HG02938 (cell line): ENCODE results near the gene SLC25A1.
"Not testable (repeated sequence)": the region's sequence is repeated elsewhere in the genome, so short reads cannot be mapped to it uniquely, and the experiment has no call there.

ENCODE experiments used
- ATAC-seq: cut with Tn5 transposase; IDR thresholded peaks from one replicate; pipeline ENCODE4 v1.9.1; 2021; ENCODE audit warnings: mild to moderate bottlenecking, moderate library complexity; ENCODE audit not compliant: unreplicated experiment

Gene SLC25A1

GRCh38 chr22:19168088-19168890, 10.2 kb downstream of the SLC25A1 start:
- ATAC-seq = no peak

- ATAC-seq = no peak
Observed at GRCh38 chr22:19167106-19167869, 11.2 kb downstream of the SLC25A1 start.

- no peak for ATAC-seq
Observed at GRCh38 chr22:19166421-19166820, 12.1 kb downstream of the SLC25A1 start.

DNA sequence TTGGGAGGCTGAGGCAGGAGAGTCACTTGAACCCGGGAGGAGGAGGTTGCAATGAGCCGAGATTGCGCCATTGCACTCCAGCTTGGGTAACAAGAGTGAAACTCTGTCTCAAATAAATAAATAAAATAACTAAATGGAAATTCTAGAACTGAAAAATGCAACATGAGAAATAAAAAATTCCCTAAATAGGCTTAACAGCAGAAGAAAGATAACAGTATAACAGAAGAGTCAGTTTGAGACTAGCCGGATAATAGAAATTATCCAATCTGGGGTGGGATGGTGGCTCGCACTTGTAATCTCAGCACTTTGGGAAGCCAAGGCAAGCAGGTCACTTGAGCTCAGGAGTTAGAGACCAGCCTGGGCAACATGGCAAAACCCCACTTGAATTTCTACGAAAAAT, 14.1 kb downstream of the SLC25A1 start:
- no peak for ATAC-seq

DNA sequence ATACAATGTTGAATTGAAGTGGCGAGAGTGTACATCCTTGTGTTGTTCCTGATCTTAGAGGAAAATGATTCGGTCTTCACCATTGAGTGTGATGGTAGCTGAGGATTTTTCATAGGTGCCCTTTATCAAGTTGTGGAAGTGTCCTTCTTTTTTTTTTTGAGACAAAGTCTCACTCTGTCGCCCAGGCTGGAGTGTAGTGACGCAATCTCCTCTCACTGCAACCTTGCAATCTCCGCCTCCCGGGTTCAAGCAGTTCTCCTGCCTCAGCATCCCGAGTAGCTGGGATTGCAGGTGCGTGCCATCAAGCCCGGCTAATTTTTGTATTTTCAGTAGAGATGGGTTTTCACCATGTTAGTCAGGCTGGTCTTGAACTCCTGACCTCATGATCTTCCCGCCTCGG, 19.9 kb downstream of the SLC25A1 start:
- ATAC-seq = not testable (repeated sequence)

DNA sequence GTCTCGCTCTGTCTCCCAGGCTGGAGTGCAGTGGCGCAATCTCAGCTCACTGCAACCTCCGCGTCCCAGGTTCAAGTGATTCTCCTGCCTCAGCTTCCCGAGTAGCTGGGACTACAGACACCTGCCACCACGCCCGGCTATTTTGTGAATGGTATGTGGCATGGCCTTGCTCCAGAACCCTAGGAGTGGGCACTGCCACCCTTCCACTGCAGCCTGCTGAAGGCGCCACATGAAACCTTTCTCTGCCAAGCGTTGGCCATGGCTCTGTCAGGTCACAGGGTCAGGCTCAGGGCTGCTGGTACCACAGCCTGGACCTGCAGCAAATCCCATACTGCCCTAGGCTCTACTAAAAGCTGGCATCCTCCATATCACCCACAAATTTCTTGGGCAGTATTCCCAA, 22.4 kb downstream of the SLC25A1 start:
- not testable (repeated sequence) for ATAC-seq

DNA sequence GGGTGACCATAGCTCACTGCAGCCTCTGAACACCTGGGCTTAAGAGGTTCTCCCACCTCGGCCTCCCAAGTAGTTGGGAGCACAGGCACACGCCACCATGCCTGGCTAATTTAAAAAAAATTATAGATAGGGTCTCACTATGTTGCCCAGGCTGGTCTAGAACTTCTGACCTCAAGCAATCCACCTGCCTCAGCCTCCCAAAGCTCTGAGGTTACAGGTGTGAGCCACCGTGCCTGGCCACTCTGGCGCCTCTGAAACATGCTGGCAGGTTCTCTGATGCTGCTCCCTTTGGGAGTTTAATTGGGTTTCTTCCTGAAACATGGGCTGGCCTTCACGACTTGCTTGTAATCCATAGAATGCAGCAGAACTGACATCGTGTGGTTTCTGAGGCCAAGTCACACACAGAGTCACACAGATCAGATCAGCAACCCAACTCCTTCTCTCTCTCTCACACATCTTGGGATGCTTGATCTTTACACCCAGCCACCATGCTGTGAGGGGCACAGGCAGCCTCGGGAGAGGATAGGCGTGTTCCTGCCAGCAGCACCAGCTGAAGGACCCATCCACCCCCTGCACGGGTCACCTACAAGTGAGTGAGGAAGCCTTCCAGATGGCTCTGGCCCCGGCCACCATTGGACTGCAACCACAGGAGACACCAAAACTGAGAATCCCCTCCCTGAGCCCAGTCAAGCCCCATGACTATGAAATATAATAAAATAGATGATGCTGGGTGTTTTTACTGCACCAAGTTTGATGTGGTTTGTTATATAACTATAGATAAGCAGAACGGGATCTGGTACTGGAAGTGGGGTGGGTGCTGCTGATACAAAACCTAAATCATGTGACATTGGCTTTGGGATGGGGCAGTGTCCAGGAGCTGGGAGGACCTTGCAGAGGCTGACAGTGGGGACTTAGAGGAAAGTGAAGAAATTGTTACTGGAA, 25.3 kb downstream of the SLC25A1 start:
- no peak for ATAC-seq

- no peak for ATAC-seq
Observed at GRCh38 chr22:19151329-19152191, 27.0 kb downstream of the SLC25A1 start.

- ATAC-seq = no peak
Observed at GRCh38 chr22:19150482-19151328, 27.8 kb downstream of the SLC25A1 start.

GRCh38 chr22:19149991-19150390, 28.5 kb downstream of the SLC25A1 start, which contains the start of gene GSC2:
Gene GSC2 (minus strand): TSS chr22:19150292. CDS start chr22:19150283, 9 bp downstream.
- no peak for ATAC-seq

- ATAC-seq = no peak
Observed at GRCh38 chr22:19149047-19149883, 29.3 kb downstream of the SLC25A1 start.

GRCh38 chr22:19148417-19149046, 30.0 kb downstream of the SLC25A1 start:
- no peak for ATAC-seq

DNA sequence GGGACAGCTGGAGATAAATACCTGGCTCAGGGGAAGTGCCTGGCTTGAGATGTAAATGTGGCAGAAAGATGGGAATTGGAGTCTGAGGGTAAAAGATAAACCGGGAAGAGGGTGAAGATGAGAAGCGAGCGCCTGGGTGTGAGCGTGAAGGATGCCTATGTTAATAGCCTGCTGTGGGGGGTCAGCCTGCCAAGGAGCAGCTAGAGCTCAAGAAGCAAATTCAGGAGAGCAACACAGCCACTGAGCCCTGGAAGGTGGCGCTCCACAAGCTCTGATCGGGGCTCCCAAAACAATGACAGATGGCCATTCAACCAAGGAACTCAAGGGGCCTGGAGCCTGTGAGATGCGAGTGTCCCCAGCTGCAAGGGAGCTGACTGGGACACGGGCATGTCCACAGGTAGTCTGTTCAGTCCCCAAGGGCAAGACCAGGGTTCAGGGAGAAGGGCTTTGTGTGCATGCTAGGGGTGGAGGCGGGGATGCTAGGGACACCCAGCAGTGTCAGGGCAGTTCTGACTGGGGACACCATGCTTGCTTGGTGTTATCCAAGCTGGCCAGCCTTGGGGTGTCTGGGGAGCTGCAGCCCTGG, 31.2 kb downstream of the SLC25A1 start:
- no peak for ATAC-seq

DNA sequence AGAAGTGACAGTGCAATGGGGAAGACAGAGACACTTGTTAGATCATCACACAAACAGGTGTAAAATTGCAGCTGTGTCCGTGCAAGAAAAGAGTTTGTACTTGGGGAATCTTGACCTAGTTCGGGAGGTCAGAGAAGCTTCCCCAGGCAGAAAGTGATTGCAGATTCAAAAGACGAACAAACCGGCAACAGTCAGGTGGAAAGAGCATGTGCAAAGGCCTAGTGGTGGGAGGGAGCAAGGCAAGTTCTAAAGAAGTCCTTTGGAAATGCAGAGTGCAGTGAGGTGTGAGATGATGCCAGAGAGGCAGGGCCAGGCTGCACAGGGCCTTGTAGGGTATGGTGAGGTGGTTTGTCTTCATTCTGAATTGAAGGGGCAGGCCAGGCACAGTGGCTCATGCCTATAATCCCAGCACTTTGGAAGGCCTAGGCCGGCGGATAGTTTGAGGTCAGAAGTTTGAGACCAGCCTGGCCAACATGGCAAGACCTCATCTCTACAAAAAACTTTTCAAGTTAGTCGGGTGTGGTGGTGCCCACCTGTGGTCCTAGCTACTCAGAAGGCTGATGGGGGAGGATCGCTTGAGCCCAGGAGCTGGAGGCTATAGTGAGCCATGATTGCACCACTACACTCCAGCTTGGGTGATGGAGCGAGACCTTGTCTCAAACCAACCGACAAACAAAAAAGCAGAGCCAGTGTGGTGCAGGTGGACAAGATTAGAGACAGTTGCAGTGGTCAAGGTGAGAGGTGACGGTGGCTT, 32.1 kb downstream of the SLC25A1 start:
- ATAC-seq = no peak

GRCh38 chr22:19143967-19144400, 34.6 kb downstream of the SLC25A1 start:
- peak; percentile 5 for ATAC-seq

DNA sequence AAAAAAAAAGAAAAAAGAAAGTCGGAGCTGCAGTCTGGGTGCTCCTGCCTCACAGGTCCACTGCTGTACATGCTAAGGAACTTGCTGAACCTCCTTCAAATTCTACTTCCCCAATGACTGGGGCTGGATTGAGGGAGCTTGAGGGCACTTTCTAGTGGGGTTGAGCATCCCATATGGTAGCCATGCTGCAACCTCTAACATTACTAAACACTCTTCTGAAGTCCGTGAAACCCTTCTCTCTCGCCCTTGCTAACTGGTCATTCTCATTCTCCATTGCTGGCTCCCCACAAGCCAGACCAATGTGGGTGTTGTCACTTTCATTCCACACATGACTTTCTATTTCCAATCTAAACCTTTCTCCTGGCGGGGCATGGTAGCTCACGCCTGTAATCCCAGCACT, 35.3 kb downstream of the SLC25A1 start:
- ATAC-seq = no peak

DNA sequence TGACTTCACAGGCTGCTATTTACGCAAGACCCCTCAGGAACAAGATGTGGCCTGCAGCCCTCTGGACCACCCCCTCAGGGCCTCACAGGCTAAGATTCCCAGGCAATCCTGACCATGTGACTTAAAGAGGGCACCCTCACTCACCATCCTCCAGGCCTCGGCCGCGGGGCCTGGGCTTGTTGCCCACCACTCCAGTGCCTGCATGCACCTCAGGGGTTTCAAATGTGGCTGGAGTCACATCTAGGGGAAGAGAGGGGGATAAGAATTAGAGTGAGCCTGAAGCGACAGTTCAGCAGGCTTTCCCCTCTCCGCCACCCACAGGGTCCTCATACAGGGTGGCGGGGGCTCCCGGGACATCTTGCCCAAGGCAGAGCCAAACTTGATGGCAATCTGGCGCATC, 36.1 kb downstream of the SLC25A1 start:
- no peak for ATAC-seq
